Measurements from ENCODE around the gene LMX1A.

- TF ChIP-seq CTCF (conservative IDR thresholded peaks at IDR 0.05; ENCODE audit: low read depth in 2 of 2) (no peak), POLR2AphosphoS5 (IDR thresholded peaks at IDR 0.05; ENCODE audit: low read depth) (no peak), EZH2 (IDR thresholded peaks at IDR 0.05; ENCODE audit: low read depth, unreplicated experiment) (no peak), EZH2phosphoT487 (IDR thresholded peaks at IDR 0.05; ENCODE audit: unreplicated experiment) (no peak), REST (IDR thresholded peaks at IDR 0.05; ENCODE audit: unreplicated experiment) (no peak)
Measured at GRCh38 chr1:165402517-165403111, 46.1 kb upstream of the LMX1A start.

Measured in GM23338 (cell line).